Panc1 (cell line): ENCODE results near the gene BABAM2. TPM values are rescaled to one million over a fixed set of nuclear protein-coding genes. Genes with fewer than 3 reads are reported as not detected.

ENCODE experiments used
- ATAC-seq: fragments of 200-7000 bp; cut with Tn5 transposase; 2 replicates; pipeline ENCODE4 v1.9.1; 2020; ENCODE audit warnings: mild to moderate bottlenecking, moderate library complexity
- BruUV-seq: library from RNA; stranded (reverse); fragments of 400-500 nt; replicated peaks from 2 replicates; lab custom pipeline; 2021; lab: Mats Ljungman, UMichigan
- CTCF ChIA-PET: fragments of 300-600 bp; sonication (Branson Sonifier 250); formaldehyde crosslinking; loops from one replicate; lab custom pipeline; 2022; ENCODE audit warnings: antibody characterized with exemption; lab: Charles Lee
- POLR2A ChIA-PET: fragments of 300-600 bp; sonication (Branson Sonifier 250); formaldehyde crosslinking; loops from one replicate; lab custom pipeline; 2022; ENCODE audit warnings: antibody characterized with exemption; lab: Charles Lee
- DNase-seq: peaks from one replicate; pipeline ENCODE4 v3.0.0-alpha.2; 2010; ENCODE audit warnings: low read depth, low spot score
- H3K27ac ChIP-seq: 2 replicates; pipeline ENCODE4 v1.5.1; 2011; ENCODE audit warnings: mild to moderate bottlenecking, low read length, inconsistent platforms
- H3K27me3 ChIP-seq: fragments of 200-500 bp; sonication (Bioruptor generic); 2 replicates; pipeline ENCODE4 v1.6.0; 2014; ENCODE audit warnings: low read length, inconsistent platforms; ENCODE audit not compliant: control insufficient read depth, insufficient read depth
- H3K36me3 ChIP-seq: fragments of 200-500 bp; sonication (Bioruptor generic); 2 replicates; pipeline ENCODE4 v1.5.1; 2014; ENCODE audit warnings: inconsistent platforms, mild to moderate bottlenecking, low read length, moderate library complexity; ENCODE audit not compliant: control insufficient read depth, insufficient read depth
- H3K4me1 ChIP-seq: 2 replicates; pipeline ENCODE4 v1.5.1; 2011; ENCODE audit warnings: inconsistent platforms, mild to moderate bottlenecking, low read length, moderate library complexity; ENCODE audit not compliant: control insufficient read depth, insufficient read depth
- H3K4me3 ChIP-seq, 2 experiments: 2 replicates each; pipeline ENCODE4 v1.5.1; 2011 to 2012; ENCODE audit warnings: low read depth in 2 of 2, low read length in 2 of 2, mild to moderate bottlenecking in 2 of 2, inconsistent platforms in 1 of 2, moderate library complexity in 1 of 2
- H3K9me3 ChIP-seq: fragments of 200-500 bp; sonication (Bioruptor generic); 2 replicates; pipeline ENCODE4 v1.5.1; 2014; ENCODE audit warnings: low read depth, mild to moderate bottlenecking, inconsistent platforms, low read length, moderate library complexity; ENCODE audit not compliant: control insufficient read depth, insufficient read depth
- POLR2AphosphoS5 ChIP-seq: IDR thresholded peaks from 2 replicates; pipeline ENCODE4 v1.6.1; 2012; ENCODE audit warnings: mild to moderate bottlenecking, low read depth, low read length, moderate library complexity
- SIN3A ChIP-seq: IDR thresholded peaks from 2 replicates; pipeline ENCODE4 v1.6.1; 2012; ENCODE audit warnings: low read depth, mild to moderate bottlenecking, low read length, moderate library complexity, borderline replicate concordance; ENCODE audit not compliant: insufficient read depth
- TCF7L2 ChIP-seq: IDR thresholded peaks from 2 replicates; pipeline ENCODE4 v1.6.1; 2011; ENCODE audit warnings: mild to moderate bottlenecking, low read depth, low read length, inconsistent platforms
- in situ Hi-C: cut with HindIII; loops from 2 replicates; pipeline ENCODE4 v1.10.0; 2016; ENCODE audit warnings: low sequenced_read_pairs, low pct_unique_long_range_greater_than_20kb
- intact Hi-C: fragments of 100-400 bp; cut with micrococcal nuclease; formaldehyde crosslinking; loops from one replicate; pipeline ENCODE4 v1.10.0; 2022; ENCODE audit not compliant: unreplicated experiment
- total RNA-seq: library from RNA; stranded (reverse); gene quantifications from one replicate; pipeline ENCODE4 v1.2.1, GENCODE V29; 2021; ENCODE audit not compliant: unreplicated experiment
- TF ChIP-seq, protein P1 (sequence below), 2 experiments: IDR thresholded peaks; 2 replicates each; pipeline ENCODE4 v1.6.1; 2011 to 2012; ENCODE audit warnings: low read depth in 2 of 2, control low read depth in 1 of 2, low read length in 1 of 2, mild to moderate bottlenecking in 1 of 2, moderate library complexity in 1 of 2; ENCODE audit not compliant: insufficient read depth in 1 of 2
- TF ChIP-seq, protein P2 (sequence below): fragments of 450-650 bp; IDR thresholded peaks from 2 replicates; pipeline ENCODE4 v1.5.1; 2017; ENCODE audit warnings: mild to moderate bottlenecking

BABAM2 gene
- total RNA-seq, 1 experiment from 2014 or later, result 31.2 TPM

- Histone ChIP-seq H3K4me3 (no peak overlapping the region), H3K4me1 (no peaks in the 10 kb centered on the region), H3K36me3 (no peaks in the 10 kb centered on the region), H3K27ac (no peak overlapping the region), H3K27me3 (no peaks in the 10 kb centered on the region), H3K9me3 (no peaks in the 10 kb centered on the region)
- in situ Hi-C loops, result no loop called here
- POLR2A ChIA-PET, result no interaction called here
- intact Hi-C loops, result no loop called here
- TF ChIP-seq, protein P1, sequence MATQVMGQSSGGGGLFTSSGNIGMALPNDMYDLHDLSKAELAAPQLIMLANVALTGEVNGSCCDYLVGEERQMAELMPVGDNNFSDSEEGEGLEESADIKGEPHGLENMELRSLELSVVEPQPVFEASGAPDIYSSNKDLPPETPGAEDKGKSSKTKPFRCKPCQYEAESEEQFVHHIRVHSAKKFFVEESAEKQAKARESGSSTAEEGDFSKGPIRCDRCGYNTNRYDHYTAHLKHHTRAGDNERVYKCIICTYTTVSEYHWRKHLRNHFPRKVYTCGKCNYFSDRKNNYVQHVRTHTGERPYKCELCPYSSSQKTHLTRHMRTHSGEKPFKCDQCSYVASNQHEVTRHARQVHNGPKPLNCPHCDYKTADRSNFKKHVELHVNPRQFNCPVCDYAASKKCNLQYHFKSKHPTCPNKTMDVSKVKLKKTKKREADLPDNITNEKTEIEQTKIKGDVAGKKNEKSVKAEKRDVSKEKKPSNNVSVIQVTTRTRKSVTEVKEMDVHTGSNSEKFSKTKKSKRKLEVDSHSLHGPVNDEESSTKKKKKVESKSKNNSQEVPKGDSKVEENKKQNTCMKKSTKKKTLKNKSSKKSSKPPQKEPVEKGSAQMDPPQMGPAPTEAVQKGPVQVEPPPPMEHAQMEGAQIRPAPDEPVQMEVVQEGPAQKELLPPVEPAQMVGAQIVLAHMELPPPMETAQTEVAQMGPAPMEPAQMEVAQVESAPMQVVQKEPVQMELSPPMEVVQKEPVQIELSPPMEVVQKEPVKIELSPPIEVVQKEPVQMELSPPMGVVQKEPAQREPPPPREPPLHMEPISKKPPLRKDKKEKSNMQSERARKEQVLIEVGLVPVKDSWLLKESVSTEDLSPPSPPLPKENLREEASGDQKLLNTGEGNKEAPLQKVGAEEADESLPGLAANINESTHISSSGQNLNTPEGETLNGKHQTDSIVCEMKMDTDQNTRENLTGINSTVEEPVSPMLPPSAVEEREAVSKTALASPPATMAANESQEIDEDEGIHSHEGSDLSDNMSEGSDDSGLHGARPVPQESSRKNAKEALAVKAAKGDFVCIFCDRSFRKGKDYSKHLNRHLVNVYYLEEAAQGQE (IDR thresholded peaks at IDR 0.05; ENCODE audit: insufficient read depth in 1 of 2, low read depth in 2 of 2, low read length in 1 of 2), result no peak
- TF ChIP-seq POLR2AphosphoS5 (no peak), TCF7L2 (no peak), SIN3A (no peak)
- TF ChIP-seq, protein P2, sequence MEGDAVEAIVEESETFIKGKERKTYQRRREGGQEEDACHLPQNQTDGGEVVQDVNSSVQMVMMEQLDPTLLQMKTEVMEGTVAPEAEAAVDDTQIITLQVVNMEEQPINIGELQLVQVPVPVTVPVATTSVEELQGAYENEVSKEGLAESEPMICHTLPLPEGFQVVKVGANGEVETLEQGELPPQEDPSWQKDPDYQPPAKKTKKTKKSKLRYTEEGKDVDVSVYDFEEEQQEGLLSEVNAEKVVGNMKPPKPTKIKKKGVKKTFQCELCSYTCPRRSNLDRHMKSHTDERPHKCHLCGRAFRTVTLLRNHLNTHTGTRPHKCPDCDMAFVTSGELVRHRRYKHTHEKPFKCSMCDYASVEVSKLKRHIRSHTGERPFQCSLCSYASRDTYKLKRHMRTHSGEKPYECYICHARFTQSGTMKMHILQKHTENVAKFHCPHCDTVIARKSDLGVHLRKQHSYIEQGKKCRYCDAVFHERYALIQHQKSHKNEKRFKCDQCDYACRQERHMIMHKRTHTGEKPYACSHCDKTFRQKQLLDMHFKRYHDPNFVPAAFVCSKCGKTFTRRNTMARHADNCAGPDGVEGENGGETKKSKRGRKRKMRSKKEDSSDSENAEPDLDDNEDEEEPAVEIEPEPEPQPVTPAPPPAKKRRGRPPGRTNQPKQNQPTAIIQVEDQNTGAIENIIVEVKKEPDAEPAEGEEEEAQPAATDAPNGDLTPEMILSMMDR, result no peak
- ATAC-seq, result no peak
- DNase-seq, result no peak
- CTCF ChIA-PET, result no interaction called here
- BruUV-seq, result no TSS peak
Observed at GRCh38 chr2:28318462-28319117, 428.1 kb downstream of the BABAM2 start.

- no peak overlapping the region for H3K27ac ChIP-seq
- BruUV-seq, result no TSS peak
- in situ Hi-C loops (no loop called here), intact Hi-C loops (no loop called here)
- no peak for DNase-seq
- H3K27me3 ChIP-seq, result no peaks in the 10 kb centered on the region
- H3K9me3 ChIP-seq, result no peaks in the 10 kb centered on the region
- ChIA-PET CTCF (no interaction called here), POLR2A (no interaction called here)
- no peaks in the 10 kb centered on the region for H3K4me1 ChIP-seq
- H3K36me3 ChIP-seq, result no peaks in the 10 kb centered on the region
- no peak for TF ChIP-seq POLR2AphosphoS5
- no peak for TF ChIP-seq TCF7L2
- TF ChIP-seq, protein P2, result no peak
- TF ChIP-seq, protein P1 (IDR thresholded peaks at IDR 0.05; ENCODE audit: insufficient read depth in 1 of 2, low read depth in 2 of 2, low read length in 1 of 2), result no peak
- no peak for TF ChIP-seq SIN3A
- no peak for ATAC-seq
- no peak overlapping the region for H3K4me3 ChIP-seq
Observed at GRCh38 chr2:28319118-28320008, 428.8 kb downstream of the BABAM2 start.
